A549 (cell line): ENCODE measurements around the gene RNF114.

Experiments used
- EP300 ChIP-seq, 2 experiments: fragments of >200 bp; sonication (Bioruptor Twin); formaldehyde crosslinking; IDR thresholded peaks; 2 replicates in 1 of 2; 3 replicates in 1 of 2; pipeline ENCODE4 v1.6.1; 2016 to 2017
- POLR2A ChIP-seq: IDR thresholded peaks from 2 replicates; pipeline ENCODE4 v1.6.1; 2012; ENCODE audit warnings: mild to moderate bottlenecking, low read length
- SMC3 ChIP-seq: fragments of >200 bp; sonication (Bioruptor Twin); formaldehyde crosslinking; IDR thresholded peaks from 3 replicates; pipeline ENCODE4 v1.6.1; 2018; ENCODE audit warnings: inconsistent platforms
- TF ChIP-seq, protein P1 (sequence below): fragments of >200 bp; sonication (Bioruptor Twin); formaldehyde crosslinking; IDR thresholded peaks from 3 replicates; pipeline ENCODE4 v1.5.1; 2016

DNA sequence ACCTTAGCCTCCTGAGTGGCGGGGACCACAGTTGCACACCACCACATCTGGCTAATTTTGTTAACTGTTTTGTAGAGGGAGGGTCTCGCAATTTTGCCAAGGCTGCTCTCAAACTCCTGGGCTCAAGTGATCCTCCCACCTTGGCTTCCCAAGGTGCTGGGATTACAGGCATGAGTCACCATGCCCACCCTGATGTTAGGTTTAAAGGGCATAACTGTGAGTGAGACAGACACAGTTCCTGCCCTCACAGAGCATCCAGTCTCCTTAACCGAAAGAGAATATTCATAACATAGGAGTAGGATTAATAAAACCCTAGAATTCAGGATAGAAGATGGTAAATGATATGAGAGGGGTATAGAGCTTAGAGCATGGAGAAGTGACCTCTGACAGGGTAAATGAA, 17.8 kb upstream of the RNF114 start:
- TF ChIP-seq, protein P1, sequence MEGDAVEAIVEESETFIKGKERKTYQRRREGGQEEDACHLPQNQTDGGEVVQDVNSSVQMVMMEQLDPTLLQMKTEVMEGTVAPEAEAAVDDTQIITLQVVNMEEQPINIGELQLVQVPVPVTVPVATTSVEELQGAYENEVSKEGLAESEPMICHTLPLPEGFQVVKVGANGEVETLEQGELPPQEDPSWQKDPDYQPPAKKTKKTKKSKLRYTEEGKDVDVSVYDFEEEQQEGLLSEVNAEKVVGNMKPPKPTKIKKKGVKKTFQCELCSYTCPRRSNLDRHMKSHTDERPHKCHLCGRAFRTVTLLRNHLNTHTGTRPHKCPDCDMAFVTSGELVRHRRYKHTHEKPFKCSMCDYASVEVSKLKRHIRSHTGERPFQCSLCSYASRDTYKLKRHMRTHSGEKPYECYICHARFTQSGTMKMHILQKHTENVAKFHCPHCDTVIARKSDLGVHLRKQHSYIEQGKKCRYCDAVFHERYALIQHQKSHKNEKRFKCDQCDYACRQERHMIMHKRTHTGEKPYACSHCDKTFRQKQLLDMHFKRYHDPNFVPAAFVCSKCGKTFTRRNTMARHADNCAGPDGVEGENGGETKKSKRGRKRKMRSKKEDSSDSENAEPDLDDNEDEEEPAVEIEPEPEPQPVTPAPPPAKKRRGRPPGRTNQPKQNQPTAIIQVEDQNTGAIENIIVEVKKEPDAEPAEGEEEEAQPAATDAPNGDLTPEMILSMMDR = no peak
- TF ChIP-seq SMC3 (no peak), EP300 (IDR thresholded peaks at IDR 0.05) (no peak), POLR2A (no peak)
